Measurements from ENCODE around the gene CETN1.

The CETN1 gene

GRCh38 chr18:572091-572830 lies 7.9 kb upstream of the CETN1 start:
- H3K36me3 ChIP-seq (ENCODE audit: insufficient read depth, insufficient read length, low read length): no peaks in the 10 kb centered on the region
- no peak overlapping the region for H3K9ac ChIP-seq (ENCODE audit: insufficient read length, low read depth)
- H3K27me3 ChIP-seq (ENCODE audit: insufficient read depth, insufficient read length): no peaks in the 10 kb centered on the region
- no peaks in the 10 kb centered on the region for H3K9me3 ChIP-seq (ENCODE audit: insufficient read depth, low read length)
- TF ChIP-seq YY1 (IDR thresholded peaks at IDR 0.05; ENCODE audit: insufficient read depth, insufficient read length) (no peak), ZNF274 (IDR thresholded peaks at IDR 0.05; ENCODE audit: low read depth, low read length) (no peak), SUZ12 (IDR thresholded peaks at IDR 0.05; ENCODE audit: extremely low read depth, insufficient read depth, insufficient read length) (no peak)
- H3K4me1 ChIP-seq (ENCODE audit: insufficient read depth, insufficient read length): no peaks in the 10 kb centered on the region
- no peak for DNase-seq (ENCODE audit: low read depth, low spot score)
- no peak overlapping the region for H3K4me3 ChIP-seq (ENCODE audit: insufficient read length, low read depth)

- H3K4me1 ChIP-seq (ENCODE audit: insufficient read depth, insufficient read length): no peaks in the 10 kb centered on the region
- no peaks in the 10 kb centered on the region for H3K36me3 ChIP-seq (ENCODE audit: insufficient read depth, insufficient read length, low read length)
- no peaks in the 10 kb centered on the region for H3K27me3 ChIP-seq (ENCODE audit: insufficient read depth, insufficient read length)
- H3K9ac ChIP-seq (ENCODE audit: insufficient read length, low read depth): no peak overlapping the region
- H3K4me3 ChIP-seq (ENCODE audit: insufficient read length, low read depth): no peak overlapping the region
- no peaks in the 10 kb centered on the region for H3K9me3 ChIP-seq (ENCODE audit: insufficient read depth, low read length)
- no peak for DNase-seq (ENCODE audit: low read depth, low spot score)
- no peak for TF ChIP-seq YY1 (IDR thresholded peaks at IDR 0.05; ENCODE audit: insufficient read depth, insufficient read length)
- no peak for TF ChIP-seq ZNF274 (IDR thresholded peaks at IDR 0.05; ENCODE audit: low read depth, low read length)
- TF ChIP-seq SUZ12 (IDR thresholded peaks at IDR 0.05; ENCODE audit: extremely low read depth, insufficient read depth, insufficient read length): no peak
Observed at GRCh38 chr18:572831-573289, 7.3 kb upstream of the CETN1 start.

GRCh38 chr18:573385-573784 lies 6.8 kb upstream of the CETN1 start:
- no peak for DNase-seq (ENCODE audit: low read depth, low spot score)
- Histone ChIP-seq H3K9me3 (ENCODE audit: insufficient read depth, low read length) (no peaks in the 10 kb centered on the region), H3K27me3 (ENCODE audit: insufficient read depth, insufficient read length) (no peaks in the 10 kb centered on the region), H3K4me1 (ENCODE audit: insufficient read depth, insufficient read length) (no peaks in the 10 kb centered on the region), H3K4me3 (ENCODE audit: insufficient read length, low read depth) (no peak overlapping the region), H3K9ac (ENCODE audit: insufficient read length, low read depth) (no peak overlapping the region), H3K36me3 (ENCODE audit: insufficient read depth, insufficient read length, low read length) (no peaks in the 10 kb centered on the region)
- TF ChIP-seq YY1 (IDR thresholded peaks at IDR 0.05; ENCODE audit: insufficient read depth, insufficient read length): no peak
- no peak for TF ChIP-seq ZNF274 (IDR thresholded peaks at IDR 0.05; ENCODE audit: low read depth, low read length)
- no peak for TF ChIP-seq SUZ12 (IDR thresholded peaks at IDR 0.05; ENCODE audit: extremely low read depth, insufficient read depth, insufficient read length)

- Histone ChIP-seq H3K9me3 (ENCODE audit: insufficient read depth, low read length) (no peaks in the 10 kb centered on the region), H3K4me3 (ENCODE audit: insufficient read length, low read depth) (no peak overlapping the region), H3K36me3 (ENCODE audit: insufficient read depth, insufficient read length, low read length) (no peaks in the 10 kb centered on the region), H3K27me3 (ENCODE audit: insufficient read depth, insufficient read length) (no peaks in the 10 kb centered on the region), H3K9ac (ENCODE audit: insufficient read length, low read depth) (no peak overlapping the region), H3K4me1 (ENCODE audit: insufficient read depth, insufficient read length) (no peaks in the 10 kb centered on the region)
- DNase-seq (ENCODE audit: low read depth, low spot score): no peak
- TF ChIP-seq SUZ12 (IDR thresholded peaks at IDR 0.05; ENCODE audit: extremely low read depth, insufficient read depth, insufficient read length) (no peak), YY1 (IDR thresholded peaks at IDR 0.05; ENCODE audit: insufficient read depth, insufficient read length) (no peak), ZNF274 (IDR thresholded peaks at IDR 0.05; ENCODE audit: low read depth, low read length) (no peak)
Observed at GRCh38 chr18:574149-574860, 5.9 kb upstream of the CETN1 start.

- Histone ChIP-seq H3K4me3 (ENCODE audit: insufficient read length, low read depth) (no peak overlapping the region), H3K36me3 (ENCODE audit: insufficient read depth, insufficient read length, low read length) (no peaks in the 10 kb centered on the region), H3K9ac (ENCODE audit: insufficient read length, low read depth) (no peak overlapping the region), H3K9me3 (ENCODE audit: insufficient read depth, low read length) (no peaks in the 10 kb centered on the region), H3K27me3 (ENCODE audit: insufficient read depth, insufficient read length) (no peaks in the 10 kb centered on the region), H3K4me1 (ENCODE audit: insufficient read depth, insufficient read length) (no peaks in the 10 kb centered on the region)
- peak; percentile 49 for DNase-seq (ENCODE audit: low read depth, low spot score)
- TF ChIP-seq ZNF274 (IDR thresholded peaks at IDR 0.05; ENCODE audit: low read depth, low read length) (no peak), YY1 (IDR thresholded peaks at IDR 0.05; ENCODE audit: insufficient read depth, insufficient read length) (no peak), SUZ12 (IDR thresholded peaks at IDR 0.05; ENCODE audit: extremely low read depth, insufficient read depth, insufficient read length) (no peak)
Observed at GRCh38 chr18:574865-575645, 5.1 kb upstream of the CETN1 start.

GRCh38 chr18:576924-577323 lies 3.3 kb upstream of the CETN1 start:
- no peaks in the 10 kb centered on the region for H3K27me3 ChIP-seq (ENCODE audit: insufficient read depth, insufficient read length)
- no peak overlapping the region for H3K9ac ChIP-seq (ENCODE audit: insufficient read length, low read depth)
- no peak for TF ChIP-seq SUZ12 (IDR thresholded peaks at IDR 0.05; ENCODE audit: extremely low read depth, insufficient read depth, insufficient read length)
- TF ChIP-seq ZNF274 (IDR thresholded peaks at IDR 0.05; ENCODE audit: low read depth, low read length): no peak
- TF ChIP-seq YY1 (IDR thresholded peaks at IDR 0.05; ENCODE audit: insufficient read depth, insufficient read length): no peak
- no peak for DNase-seq (ENCODE audit: low read depth, low spot score)
- H3K36me3 ChIP-seq (ENCODE audit: insufficient read depth, insufficient read length, low read length): no peaks in the 10 kb centered on the region
- no peaks in the 10 kb centered on the region for H3K4me1 ChIP-seq (ENCODE audit: insufficient read depth, insufficient read length)
- no peak overlapping the region for H3K4me3 ChIP-seq (ENCODE audit: insufficient read length, low read depth)
- no peaks in the 10 kb centered on the region for H3K9me3 ChIP-seq (ENCODE audit: insufficient read depth, low read length)

Data from NT2/D1 (cell line).